Hematopoietic multipotent progenitor cell treated with erythropoietin and hydrocortisone succinate and interleukin-3 and kit ligand, for 4 days (in vitro differentiated cells): ENCODE results near the gene SRP54.
A peak's percentile ranks its signal among the peaks of the same experiment; 100 is the strongest.
"Not testable (repeated sequence)": the region's sequence is repeated elsewhere in the genome, so short reads cannot be mapped to it uniquely, and the experiment has no call there.

Experiments
- DNase-seq: peaks from one replicate; pipeline ENCODE4 v3.0.0-alpha.2; 2015

The SRP54 gene

DNA sequence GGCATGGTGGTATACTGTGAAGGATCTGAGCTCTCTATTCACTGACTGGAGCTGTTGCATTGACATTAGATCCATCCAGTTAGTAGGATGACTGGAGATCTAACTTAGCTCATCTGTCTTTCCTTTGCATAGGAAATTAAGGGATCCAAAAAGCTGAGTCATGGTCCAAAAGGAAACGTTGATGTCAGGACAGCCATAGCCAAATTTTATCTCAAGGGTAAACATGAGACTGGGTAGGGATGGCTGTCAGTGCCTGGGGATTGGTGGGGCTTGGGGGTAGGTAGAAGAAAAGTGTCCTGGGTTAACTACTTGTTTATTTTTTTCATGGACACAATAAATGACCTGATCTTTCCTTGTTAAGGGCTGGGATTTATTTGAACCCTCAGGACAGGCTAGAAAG is 67.9 kb downstream of the SRP54 start:
- peak; percentile 61 for DNase-seq

DNA sequence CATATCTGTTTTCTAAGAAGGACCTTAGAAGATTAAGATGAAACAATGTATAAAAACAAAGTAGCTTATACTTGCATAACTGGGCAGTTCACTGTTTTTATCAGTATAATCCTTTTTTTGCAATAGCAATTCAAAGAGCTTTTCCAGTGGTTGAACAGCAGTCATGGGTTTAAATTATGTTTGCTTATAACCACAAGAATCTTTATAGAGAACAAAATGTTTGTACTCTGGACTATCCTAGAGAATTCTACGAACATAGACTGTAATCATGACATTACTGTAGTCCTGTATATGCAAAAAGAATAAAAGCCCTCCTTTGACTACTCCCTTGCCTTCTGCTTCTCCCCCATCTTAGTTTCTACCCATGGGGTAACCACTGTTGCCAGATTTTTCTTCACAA is 69.0 kb downstream of the SRP54 start:
- no peak for DNase-seq

- no peak for DNase-seq
Observed at GRCh38 chr14:35052637-35053036, 69.8 kb downstream of the SRP54 start.

GRCh38 chr14:35061113-35061791 is 78.5 kb downstream of the SRP54 start:
- DNase-seq, result peak; percentile 36

DNA sequence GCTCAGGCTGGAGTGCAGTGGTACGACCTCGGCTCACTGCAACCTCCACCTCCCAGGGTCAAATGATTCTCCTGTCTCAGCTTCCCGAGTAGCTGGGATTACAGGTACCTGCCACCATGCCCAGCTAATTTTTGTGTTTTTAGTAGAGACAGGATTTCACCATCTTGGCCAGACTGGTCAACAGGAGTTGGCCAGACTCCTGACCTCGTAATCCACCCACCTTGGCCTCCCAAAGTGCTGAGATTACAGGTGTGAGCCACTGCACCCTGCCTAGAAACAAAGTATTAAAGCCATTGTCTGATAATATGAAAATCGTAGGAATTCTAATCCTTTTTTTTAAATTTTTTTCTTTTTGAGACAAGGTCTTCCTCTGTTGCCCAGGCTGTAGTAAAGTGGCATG is 82.9 kb downstream of the SRP54 start:
- not testable (repeated sequence) for DNase-seq

DNA sequence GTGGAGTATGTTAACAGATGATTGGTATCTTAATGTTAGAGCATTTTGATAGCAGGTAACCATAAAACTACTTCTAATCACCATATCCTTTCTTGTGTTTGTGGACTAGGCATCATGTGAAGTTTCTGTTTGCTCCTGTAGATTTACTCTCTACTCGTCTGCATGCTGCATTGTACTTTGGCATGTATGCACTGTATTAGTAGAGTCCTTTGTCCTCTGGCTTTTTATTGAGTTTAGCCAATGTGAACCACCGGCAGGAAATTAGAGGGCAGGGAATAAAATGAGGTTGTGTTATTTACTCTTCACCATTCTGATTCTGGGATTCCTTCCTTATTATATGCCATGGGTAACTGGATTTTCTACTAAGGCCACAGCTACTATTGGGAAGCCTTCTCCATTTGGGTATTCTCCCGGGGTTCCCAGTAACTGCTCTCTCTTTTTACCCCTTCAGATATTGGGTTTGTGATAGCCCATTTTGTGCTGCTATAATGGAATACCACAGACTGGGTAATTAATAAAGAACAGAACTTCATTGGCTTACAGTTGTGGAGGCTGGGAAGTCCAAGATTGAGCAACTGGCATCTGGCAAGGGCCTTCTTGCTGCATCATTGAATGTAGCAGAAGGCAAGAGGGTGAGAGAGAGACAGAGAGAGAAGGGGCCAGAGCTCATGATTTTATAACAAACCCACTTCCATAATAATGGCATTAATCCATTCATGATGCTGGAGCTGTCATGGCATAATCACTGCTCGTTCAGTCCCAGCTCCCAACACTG is 85.6 kb downstream of the SRP54 start:
- DNase-seq, result no peak

DNA sequence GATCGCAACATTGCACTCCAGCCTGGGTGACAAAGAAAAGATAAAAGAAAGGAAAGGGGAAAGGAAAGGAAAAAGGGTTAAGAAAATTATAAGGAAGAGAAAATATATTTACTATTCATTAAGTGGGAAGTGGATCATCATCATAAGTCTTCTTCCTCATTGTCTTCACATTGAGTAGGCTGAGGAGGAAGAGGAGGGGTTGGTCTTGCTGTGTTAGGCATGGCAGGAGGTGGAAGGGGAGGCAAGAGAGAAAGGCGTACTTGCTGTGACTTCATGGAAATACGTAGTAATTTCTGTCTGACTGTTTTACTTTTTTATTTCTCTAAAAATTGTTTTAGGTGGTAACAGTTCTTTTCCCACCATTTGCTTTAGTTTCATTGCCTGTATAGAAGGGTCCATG is 89.4 kb downstream of the SRP54 start:
- DNase-seq, result no peak

DNA sequence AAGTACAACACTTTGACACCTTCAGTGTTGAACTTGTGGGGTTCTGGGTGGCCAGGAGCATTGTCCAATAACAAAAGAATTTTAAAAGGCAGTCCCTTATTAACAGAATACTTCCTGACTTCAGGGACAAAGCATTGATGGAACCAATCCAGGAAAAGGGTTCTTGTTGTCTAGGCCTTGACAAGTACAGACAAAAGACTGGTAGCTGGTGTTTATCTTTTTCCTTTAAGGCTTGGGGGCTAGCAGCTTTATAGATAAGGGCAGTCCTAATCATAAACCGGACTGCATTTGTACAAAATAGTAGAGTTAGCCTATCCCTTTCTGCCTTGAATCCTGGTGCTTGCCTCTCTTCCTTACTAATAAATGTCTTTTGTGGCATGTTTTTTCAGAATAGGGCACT is 90.7 kb downstream of the SRP54 start:
- DNase-seq, result peak; percentile 57

- no peak for DNase-seq
Observed at GRCh38 chr14:35078082-35078481, 95.3 kb downstream of the SRP54 start.
